Measurements from ENCODE around the gene LIPH. TPM values are rescaled to one million over a fixed set of nuclear protein-coding genes. Genes with fewer than 3 reads are reported as not detected.

The LIPH gene
- total and polyA plus RNA-seq, 2 of the 8 experiments (the other 6 are each of a cell fraction or from before 2014, with no cell fraction given) = 0.08 TPM; not detected in 1

DNA sequence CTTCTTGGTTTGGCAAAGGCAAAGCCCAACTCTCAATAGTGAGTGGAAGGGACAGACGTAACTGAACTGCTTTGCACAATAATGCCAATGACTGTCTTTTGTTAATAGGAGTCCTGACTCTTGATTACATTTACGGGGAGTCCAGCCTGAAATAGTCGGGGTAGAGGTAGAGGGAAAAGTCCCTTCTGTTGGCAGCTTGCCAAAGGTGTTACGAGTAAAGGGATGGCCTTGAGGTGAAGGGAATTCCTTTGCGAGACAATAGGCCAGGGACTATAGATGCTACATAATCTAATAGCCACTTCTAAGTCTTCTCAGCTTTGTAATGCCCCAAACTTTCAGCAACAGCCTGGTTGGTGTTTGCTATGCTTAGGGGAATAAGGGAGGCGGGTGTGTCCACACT is 31.5 kb upstream of the LIPH start:
- peak overlapping the region; percentile 75 for H4K91ac ChIP-seq (replicated peaks; ENCODE audit: insufficient read length, low read length)
- H3K4me2 ChIP-seq (ENCODE audit: insufficient read depth in 1 of 2, low read depth in 2 of 2, low read length in 2 of 2) = peak overlapping the region; percentile 72 to 90
- no peak overlapping the region for H2AFZ ChIP-seq (ENCODE audit: low read length)
- H3K27me3 ChIP-seq (replicated peaks in 1 of 4; ENCODE audit: control insufficient read depth in 3 of 4, extremely low read depth in 1 of 4, insufficient read depth in 3 of 4, low read length in 3 of 4) = no peaks in the 10 kb centered on the region
- H3K27ac ChIP-seq (ENCODE audit: low read depth, low read length) = peak overlapping the region; percentile 39
- H3K23me2 ChIP-seq (ENCODE audit: low read depth, low read length) = peaks cover 12% of the 10 kb centered on the region
- peaks cover 10% of the 10 kb centered on the region for H3K79me1 ChIP-seq (ENCODE audit: low read depth, low read length)
- no peak overlapping the region for H2BK20ac ChIP-seq (ENCODE audit: low read length)
- no peak for FAIRE-seq
- CTCF ChIA-PET (ENCODE audit: partially characterized antibody) = interaction anchor here (1.0 kb wide), 1 partner anchor 123 kb away, joined by 3 read pairs; no protein-coding TSS in a partner anchor
- peak overlapping the region; percentile 75 to 92 (median 81) for H3K4me3 ChIP-seq (ENCODE audit: extremely low read depth in 1 of 4, insufficient read depth in 2 of 4, low read depth in 3 of 4, low read length in 4 of 4)
- H3K4me1 ChIP-seq (replicated peaks in 1 of 4; ENCODE audit: control insufficient read depth in 3 of 4, insufficient read depth in 4 of 4, low read length in 3 of 4) = peaks cover 0 to 22% (median 9%) of the 10 kb centered on the region in 4 experiments; a peak in 6 of 7 replicates
- H3K23ac ChIP-seq (ENCODE audit: insufficient read length) = no peak overlapping the region
- 30% methylated on average over 6 of the region's 6 CpGs; no CpG with 5 or more reads in 1 of the 2 experiments for WGBS, 2 experiments (ENCODE audit: extremely low coverage in 1 of 2, insufficient coverage in 1 of 2, insufficient read length in 1 of 2, insufficient replicate concordance in 2 of 2, low coverage in 1 of 2, low lambda C conversion rate in 2 of 2, missing lambda C conversion rate in 1 of 2)
- H4K5ac ChIP-seq (ENCODE audit: insufficient read length, low read depth, low read length) = no peak overlapping the region
- H4K8ac ChIP-seq (ENCODE audit: extremely low read depth, insufficient read depth, low read length) = no peak overlapping the region
- peaks cover 0 to 4% (median 0%) of the 10 kb centered on the region in 4 experiments; a peak in 1 of 8 replicates for H3K36me3 ChIP-seq (ENCODE audit: control insufficient read depth in 2 of 4, insufficient read depth in 4 of 4, low read length in 3 of 4)
- H3K4ac ChIP-seq (replicated peaks; ENCODE audit: insufficient read length, low read depth, low read length) = peak overlapping the region; percentile 44
- H3K18ac ChIP-seq (ENCODE audit: extremely low read depth, low read length) = peak overlapping the region; percentile 72; the same call in 1 of the 2 replicates
- H2BK15ac ChIP-seq (ENCODE audit: low read length) = no peak overlapping the region
- POLR2A ChIA-PET (ENCODE audit: partially characterized antibody) = interaction anchor here (0.6 to 1.1 kb wide), 4 partner anchors 12 to 354 kb away, joined by 3 read pairs; partner anchors contain the start of gene TRA2B
- H3K14ac ChIP-seq (ENCODE audit: insufficient read length) = no peak overlapping the region
- peak overlapping the region; percentile 36; the same call in 1 of the 2 replicates for H2BK5ac ChIP-seq (ENCODE audit: low read depth, low read length)
- H3K56ac ChIP-seq (replicated peaks; ENCODE audit: insufficient read length, low read depth, low read length) = peak overlapping the region; percentile 9
- peak overlapping the region in 3 of 4 experiments; percentile 21 to 58 (median 34); a peak in 4 of 7 replicates for H3K9ac ChIP-seq (replicated peaks in 1 of 4; ENCODE audit: extremely low read depth in 1 of 4, low read depth in 3 of 4, low read length in 3 of 4)
- TF ChIP-seq, protein P1, sequence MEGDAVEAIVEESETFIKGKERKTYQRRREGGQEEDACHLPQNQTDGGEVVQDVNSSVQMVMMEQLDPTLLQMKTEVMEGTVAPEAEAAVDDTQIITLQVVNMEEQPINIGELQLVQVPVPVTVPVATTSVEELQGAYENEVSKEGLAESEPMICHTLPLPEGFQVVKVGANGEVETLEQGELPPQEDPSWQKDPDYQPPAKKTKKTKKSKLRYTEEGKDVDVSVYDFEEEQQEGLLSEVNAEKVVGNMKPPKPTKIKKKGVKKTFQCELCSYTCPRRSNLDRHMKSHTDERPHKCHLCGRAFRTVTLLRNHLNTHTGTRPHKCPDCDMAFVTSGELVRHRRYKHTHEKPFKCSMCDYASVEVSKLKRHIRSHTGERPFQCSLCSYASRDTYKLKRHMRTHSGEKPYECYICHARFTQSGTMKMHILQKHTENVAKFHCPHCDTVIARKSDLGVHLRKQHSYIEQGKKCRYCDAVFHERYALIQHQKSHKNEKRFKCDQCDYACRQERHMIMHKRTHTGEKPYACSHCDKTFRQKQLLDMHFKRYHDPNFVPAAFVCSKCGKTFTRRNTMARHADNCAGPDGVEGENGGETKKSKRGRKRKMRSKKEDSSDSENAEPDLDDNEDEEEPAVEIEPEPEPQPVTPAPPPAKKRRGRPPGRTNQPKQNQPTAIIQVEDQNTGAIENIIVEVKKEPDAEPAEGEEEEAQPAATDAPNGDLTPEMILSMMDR (IDR thresholded peaks at IDR 0.05; ENCODE audit: control extremely low read depth in 1 of 3, insufficient read depth in 1 of 3, low read depth in 1 of 3, low read length in 3 of 3) = no peak
- TF ChIP-seq ASH2L (IDR thresholded peaks at IDR 0.05; ENCODE audit: low read length) (peak; percentile 16), FOSL1 (IDR thresholded peaks at IDR 0.05; ENCODE audit: insufficient read depth, low read depth, low read length) (no peak), POLR2AphosphoS5 (IDR thresholded peaks at IDR 0.05; ENCODE audit: low read depth, low read length) (0 out of 2 replicates have a peak, but pooled peaks have one; percentile 30), SIN3A (conservative IDR thresholded peaks at IDR 0.05 in 1 of 2, IDR thresholded peaks at IDR 0.05 in 1 of 2; ENCODE audit: low read depth in 1 of 2, low read length in 2 of 2) (no peak), GTF2F1 (IDR thresholded peaks at IDR 0.05; ENCODE audit: borderline replicate concordance, low read depth, low read length) (no peak), POLR2A (IDR thresholded peaks at IDR 0.05; ENCODE audit: control extremely low read depth in 1 of 2, low read depth in 2 of 2, low read length in 2 of 2) (0 out of 3 replicates have a peak, but pooled peaks of 1 of the 2 experiments have one; percentile 20), BRCA1 (IDR thresholded peaks at IDR 0.05; ENCODE audit: low read depth, low read length) (no peak), RFX5 (IDR thresholded peaks at IDR 0.05; ENCODE audit: borderline replicate concordance, low read depth, low read length) (no peak)
- H2BK120ac ChIP-seq (replicated peaks; ENCODE audit: low read depth, low read length) = peak overlapping the region; percentile 21
- H3K79me2 ChIP-seq (ENCODE audit: control insufficient read depth in 1 of 2, insufficient read depth in 2 of 2, low read length in 2 of 2) = peaks cover 18 to 60% of the 10 kb centered on the region in 2 experiments
- peaks cover 11% of the 10 kb centered on the region in 2 experiments for H4K20me1 ChIP-seq (replicated peaks in 1 of 2; ENCODE audit: control insufficient read depth in 1 of 2, insufficient read depth in 2 of 2, low read length in 2 of 2)
- no peak overlapping the region; the same call in 1 of the 2 replicates for H2BK12ac ChIP-seq (ENCODE audit: low read depth, low read length)
- DNase-seq (ENCODE audit: low read depth in 1 of 2, low spot score in 2 of 2) = no peak
- H2AK5ac ChIP-seq (ENCODE audit: low read depth, low read length) = no peak overlapping the region
- H3K9me3 ChIP-seq (ENCODE audit: insufficient read depth in 2 of 2, low read depth in 1 of 2, low read length in 1 of 2) = no peaks in the 10 kb centered on the region

All from H1 (cell line).